Measurements from ENCODE around the gene MAPK4.
"Not testable (repeated sequence)": the region's sequence is repeated elsewhere in the genome, so short reads cannot be mapped to it uniquely, and the experiment has no call there.

Gene MAPK4

GRCh38 chr18:50545936-50546335 is 14.0 kb upstream of the MAPK4 start:
- no peak for DNase-seq (ENCODE audit: low spot score)
- no peak for TF ChIP-seq CTCF (IDR thresholded peaks at IDR 0.05; ENCODE audit: extremely low read depth, insufficient read depth, missing control alignments)
- in situ Hi-C loops (cut with MboI; ENCODE audit: low pct_unique_long_range_greater_than_20kb, low sequenced_read_pairs, unreplicated experiment) = no loop called here

- no peak for DNase-seq (ENCODE audit: low spot score)
- TF ChIP-seq CTCF (IDR thresholded peaks at IDR 0.05; ENCODE audit: extremely low read depth, insufficient read depth, missing control alignments) = no peak
- in situ Hi-C loops (cut with MboI; ENCODE audit: low pct_unique_long_range_greater_than_20kb, low sequenced_read_pairs, unreplicated experiment) = no loop called here
Observed at GRCh38 chr18:50548160-50548559, 11.7 kb upstream of the MAPK4 start.

GRCh38 chr18:50551651-50552050 is 8.2 kb upstream of the MAPK4 start:
- DNase-seq (ENCODE audit: low spot score); in situ Hi-C loops (cut with MboI; ENCODE audit: low pct_unique_long_range_greater_than_20kb, low sequenced_read_pairs, unreplicated experiment): not testable (repeated sequence)

DNA sequence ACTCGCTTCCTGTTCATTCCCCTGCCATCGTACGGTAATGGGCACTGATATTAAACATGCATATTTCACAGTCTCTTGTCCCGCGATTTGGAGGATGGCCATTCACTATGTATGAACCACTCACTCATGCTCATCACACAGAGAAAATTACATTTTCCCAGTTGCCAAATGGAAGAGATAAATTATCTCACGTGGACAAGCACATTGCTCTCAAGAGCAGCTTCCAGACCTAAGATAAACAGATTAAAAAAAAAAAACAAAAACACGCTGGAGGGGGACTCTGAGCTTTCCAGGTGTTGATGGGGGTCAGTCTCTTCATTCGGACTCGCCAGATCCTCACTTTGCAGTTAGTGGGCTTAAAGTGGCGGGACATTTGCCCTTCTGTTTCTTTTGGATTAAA is 1.7 kb upstream of the MAPK4 start:
- TF ChIP-seq CTCF (IDR thresholded peaks at IDR 0.05; ENCODE audit: extremely low read depth, insufficient read depth, missing control alignments) = no peak
- in situ Hi-C loops (cut with MboI; ENCODE audit: low pct_unique_long_range_greater_than_20kb, low sequenced_read_pairs, unreplicated experiment) = no loop called here
- DNase-seq (ENCODE audit: low spot score) = no peak

- in situ Hi-C loops (cut with MboI; ENCODE audit: low pct_unique_long_range_greater_than_20kb, low sequenced_read_pairs, unreplicated experiment) = no loop called here
- TF ChIP-seq CTCF (IDR thresholded peaks at IDR 0.05; ENCODE audit: extremely low read depth, insufficient read depth, missing control alignments) = no peak
- no peak for DNase-seq (ENCODE audit: low spot score)
Observed at GRCh38 chr18:50558948-50559751, 737 bp upstream of the MAPK4 start.

DNA sequence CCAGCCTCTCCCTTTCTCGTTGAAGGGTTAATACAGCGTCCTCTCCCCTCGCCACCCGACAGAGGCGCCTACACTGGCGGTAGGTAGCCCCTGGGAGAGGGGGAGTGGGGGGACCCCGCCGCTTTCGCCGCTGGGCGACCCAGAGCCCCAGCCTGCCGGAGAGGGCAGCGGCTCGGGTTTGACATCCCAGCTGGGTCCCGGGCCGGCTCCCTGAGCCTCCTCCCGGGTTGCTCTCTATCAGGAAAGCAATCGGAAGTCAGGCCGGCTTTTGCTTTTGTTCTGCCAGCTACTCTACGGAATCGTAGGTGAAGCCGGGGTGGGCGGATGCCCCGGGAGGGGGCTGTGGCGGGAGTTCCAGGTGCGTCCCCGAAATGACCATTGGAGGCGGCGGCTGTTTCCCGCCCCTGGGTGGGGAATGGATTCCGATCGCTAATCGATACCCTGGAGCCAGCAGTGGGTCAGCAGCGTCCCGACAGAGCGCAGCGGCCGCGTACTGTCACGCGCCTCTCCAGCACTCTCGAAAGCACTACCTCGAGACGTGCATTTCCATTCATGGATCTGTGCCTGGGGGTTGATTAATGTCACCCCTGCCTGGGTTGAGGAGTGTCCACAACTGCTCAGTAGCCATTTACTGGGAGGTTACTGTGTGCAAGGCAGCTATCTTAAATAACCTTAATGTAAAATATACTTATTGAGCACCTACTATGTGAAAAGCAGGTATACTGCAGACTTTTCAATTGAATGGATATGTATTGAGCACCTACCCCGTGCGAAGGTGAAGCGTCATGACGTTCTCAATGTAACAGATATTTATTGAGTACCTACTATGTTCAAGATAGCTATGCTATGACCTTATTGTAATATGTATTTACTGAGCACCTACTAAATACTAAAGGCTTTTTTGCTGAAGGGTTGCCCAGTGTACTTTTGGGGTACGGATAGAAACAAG is 1.1 kb downstream of the MAPK4 start:
- no peak for TF ChIP-seq CTCF (IDR thresholded peaks at IDR 0.05; ENCODE audit: extremely low read depth, insufficient read depth, missing control alignments)
- in situ Hi-C loops (cut with MboI; ENCODE audit: low pct_unique_long_range_greater_than_20kb, low sequenced_read_pairs, unreplicated experiment) = no loop called here
- DNase-seq (ENCODE audit: low spot score) = peak; percentile 24

DNA sequence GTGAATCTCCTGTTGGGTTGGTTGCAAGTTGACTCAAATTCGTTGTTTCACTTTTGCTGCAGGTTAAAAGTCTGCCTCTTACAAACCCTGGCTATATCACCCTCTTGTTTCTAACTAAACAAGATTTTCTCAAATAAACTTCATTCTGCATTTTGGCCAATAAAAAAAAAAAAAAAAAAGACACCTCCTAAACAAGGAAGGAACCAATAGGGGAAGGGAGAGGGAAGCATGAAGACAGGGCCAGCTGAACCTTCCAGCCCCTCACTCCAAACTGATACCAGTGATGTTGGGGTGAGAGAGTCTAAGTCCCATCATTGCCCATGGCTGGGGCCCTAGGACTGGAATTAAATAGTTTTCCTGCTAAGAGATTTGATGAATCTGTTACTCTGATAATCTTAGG is 2.4 kb downstream of the MAPK4 start:
- in situ Hi-C loops (cut with MboI; ENCODE audit: low pct_unique_long_range_greater_than_20kb, low sequenced_read_pairs, unreplicated experiment) = not testable (repeated sequence)

More for the DNA sequence above, 2.4 kb downstream of the MAPK4 start:
- DNase-seq (ENCODE audit: low spot score) = not testable (repeated sequence)

All from GM13977 (cell line).